ENCODE measurements around the gene ROBO1. TPM values are rescaled to one million over a fixed set of nuclear protein-coding genes. Genes with fewer than 3 reads are reported as not detected.

Gene ROBO1
- total RNA-seq, 1 donor from 2014 or later = 71.7 TPM

- no peak overlapping the region for H3K9ac ChIP-seq (ENCODE audit: low read length)
- H3K27ac Mint-ChIP-seq (ENCODE audit: unreplicated experiment) = no peak overlapping the region
- H3K9me3 Mint-ChIP-seq (ENCODE audit: unreplicated experiment) = peaks cover 2% of the 10 kb centered on the region
- H3K4me3 ChIP-seq (ENCODE audit: insufficient read depth, low read depth, low read length) = no peak overlapping the region
- no peak overlapping the region for H2AFZ ChIP-seq (ENCODE audit: low read depth, low read length)
- H3K4me3 Mint-ChIP-seq (ENCODE audit: unreplicated experiment) = no peak overlapping the region
- H3K4me1 Mint-ChIP-seq (ENCODE audit: low read depth, unreplicated experiment) = peaks cover 5% of the 10 kb centered on the region
- no peak overlapping the region for H3K4me2 ChIP-seq (ENCODE audit: low read length)
- H3K36me3 Mint-ChIP-seq (ENCODE audit: low read depth, unreplicated experiment) = no peaks in the 10 kb centered on the region
- peaks cover 17% of the 10 kb centered on the region for H4K20me1 ChIP-seq (ENCODE audit: insufficient read depth, low read length)
- H3K4me1 ChIP-seq (ENCODE audit: insufficient read depth, low read length) = no peaks in the 10 kb centered on the region
- TF ChIP-seq EZH2 (IDR thresholded peaks at IDR 0.05; ENCODE audit: insufficient read depth, low read length) (no peak), CTCF (IDR thresholded peaks at IDR 0.05; ENCODE audit: insufficient read depth, low read depth, low read length) (no peak)
- no peaks in the 10 kb centered on the region for H3K36me3 ChIP-seq (ENCODE audit: insufficient read depth, low read length)
- FAIRE-seq (no peak), DNase-seq (ENCODE audit: low read depth) (no peak)
- no peaks in the 10 kb centered on the region for H3K27me3 Mint-ChIP-seq (ENCODE audit: low read depth, unreplicated experiment)
- H3K9me3 ChIP-seq (ENCODE audit: insufficient read depth, low read depth, low read length) = no peaks in the 10 kb centered on the region
- H3K27me3 ChIP-seq (ENCODE audit: insufficient read depth, low read length) = no peaks in the 10 kb centered on the region
- no peak overlapping the region for H3K27ac ChIP-seq (ENCODE audit: low read depth, low read length)
- H3K79me2 ChIP-seq (ENCODE audit: insufficient read depth, low read length) = peaks cover 13% of the 10 kb centered on the region
These were observed 763.8 kb downstream of the ROBO1 start for GRCh38 chr3:79003994-79004393.

- no peak for TF ChIP-seq EZH2 (IDR thresholded peaks at IDR 0.05; ENCODE audit: insufficient read depth, low read length)
- TF ChIP-seq CTCF (IDR thresholded peaks at IDR 0.05; ENCODE audit: insufficient read depth, low read depth, low read length) = no peak
- no peaks in the 10 kb centered on the region for H3K27me3 Mint-ChIP-seq (ENCODE audit: low read depth, unreplicated experiment)
- no peaks in the 10 kb centered on the region for H3K36me3 ChIP-seq (ENCODE audit: insufficient read depth, low read length)
- H3K27me3 ChIP-seq (ENCODE audit: insufficient read depth, low read length) = no peaks in the 10 kb centered on the region
- peaks cover 17% of the 10 kb centered on the region for H4K20me1 ChIP-seq (ENCODE audit: insufficient read depth, low read length)
- no peak overlapping the region for H3K4me3 ChIP-seq (ENCODE audit: insufficient read depth, low read depth, low read length)
- H3K27ac ChIP-seq (ENCODE audit: low read depth, low read length) = no peak overlapping the region
- no peak overlapping the region for H2AFZ ChIP-seq (ENCODE audit: low read depth, low read length)
- H3K9me3 ChIP-seq (ENCODE audit: insufficient read depth, low read depth, low read length) = no peaks in the 10 kb centered on the region
- peaks cover under 1% of the 10 kb centered on the region for H3K36me3 Mint-ChIP-seq (ENCODE audit: low read depth, unreplicated experiment)
- peaks cover 13% of the 10 kb centered on the region for H3K79me2 ChIP-seq (ENCODE audit: insufficient read depth, low read length)
- H3K9ac ChIP-seq (ENCODE audit: low read length) = no peak overlapping the region
- FAIRE-seq (no peak), DNase-seq (ENCODE audit: low read depth) (no peak)
- H3K27ac Mint-ChIP-seq (ENCODE audit: unreplicated experiment) = no peak overlapping the region
- peaks cover 5% of the 10 kb centered on the region for H3K4me1 Mint-ChIP-seq (ENCODE audit: low read depth, unreplicated experiment)
- no peaks in the 10 kb centered on the region for H3K4me1 ChIP-seq (ENCODE audit: insufficient read depth, low read length)
- no peak overlapping the region for H3K4me2 ChIP-seq (ENCODE audit: low read length)
- no peak overlapping the region for H3K4me3 Mint-ChIP-seq (ENCODE audit: unreplicated experiment)
- H3K9me3 Mint-ChIP-seq (ENCODE audit: unreplicated experiment) = peaks cover 2% of the 10 kb centered on the region
These were observed 765.1 kb downstream of the ROBO1 start for GRCh38 chr3:79002465-79003372.

GRCh38 chr3:79001255-79001654, 766.5 kb downstream of the ROBO1 start:
- peaks cover 2% of the 10 kb centered on the region for H3K9me3 Mint-ChIP-seq (ENCODE audit: unreplicated experiment)
- FAIRE-seq (no peak), DNase-seq (ENCODE audit: low read depth) (no peak)
- Histone ChIP-seq H3K4me2 (ENCODE audit: low read length) (no peak overlapping the region), H4K20me1 (ENCODE audit: insufficient read depth, low read length) (peaks cover 17% of the 10 kb centered on the region), H3K79me2 (ENCODE audit: insufficient read depth, low read length) (peaks cover 13% of the 10 kb centered on the region), H3K27me3 (ENCODE audit: insufficient read depth, low read length) (no peaks in the 10 kb centered on the region), H3K4me1 (ENCODE audit: insufficient read depth, low read length) (no peaks in the 10 kb centered on the region), H3K9me3 (ENCODE audit: insufficient read depth, low read depth, low read length) (no peaks in the 10 kb centered on the region), H3K27ac (ENCODE audit: low read depth, low read length) (no peak overlapping the region), H3K36me3 (ENCODE audit: insufficient read depth, low read length) (no peaks in the 10 kb centered on the region), H2AFZ (ENCODE audit: low read depth, low read length) (no peak overlapping the region), H3K4me3 (ENCODE audit: insufficient read depth, low read depth, low read length) (no peak overlapping the region), H3K9ac (ENCODE audit: low read length) (no peak overlapping the region)
- TF ChIP-seq EZH2 (IDR thresholded peaks at IDR 0.05; ENCODE audit: insufficient read depth, low read length) (no peak), CTCF (IDR thresholded peaks at IDR 0.05; ENCODE audit: insufficient read depth, low read depth, low read length) (no peak)
- H3K27me3 Mint-ChIP-seq (ENCODE audit: low read depth, unreplicated experiment) = no peaks in the 10 kb centered on the region
- H3K36me3 Mint-ChIP-seq (ENCODE audit: low read depth, unreplicated experiment) = peaks cover 1% of the 10 kb centered on the region
- no peak overlapping the region for H3K4me3 Mint-ChIP-seq (ENCODE audit: unreplicated experiment)
- peaks cover 5% of the 10 kb centered on the region for H3K4me1 Mint-ChIP-seq (ENCODE audit: low read depth, unreplicated experiment)
- no peak overlapping the region for H3K27ac Mint-ChIP-seq (ENCODE audit: unreplicated experiment)
